Heart right ventricle (tissue), 16 donors: Measurements from ENCODE around the gene DBR1. TPM values are rescaled to one million over a fixed set of nuclear protein-coding genes. Genes with fewer than 3 reads are reported as not detected.

Experiments
- ATAC-seq, 8 donors: fragments of 200-7000 bp; cut with Tn5 transposase; one replicate each; pipeline ENCODE4 v1.9.1; 2020; ENCODE audit warnings: mild to moderate bottlenecking in 8 of 8, moderate library complexity in 8 of 8, moderate number of reproducible peaks in 1 of 8
- DNase-seq, 2 donors: peaks; one replicate each; pipeline ENCODE4 v3.0.0-alpha.2; 2020
- H3K27ac ChIP-seq, 10 donors: fragments of 200-600 bp; sonication (generic) in 2 of 10; one replicate each; pipeline versions ENCODE4 v1.5.0 to v1.8.0; 2020 to 2022; ENCODE audit warnings: mild to moderate bottlenecking in 3 of 10
- H3K27me3 ChIP-seq, 7 donors: fragments of 200-600 bp; one replicate each; pipeline ENCODE4 v1.8.0; 2021 to 2022; ENCODE audit warnings: mild to moderate bottlenecking in 2 of 7
- H3K36me3 ChIP-seq, 9 donors: fragments of 200-600 bp; sonication (generic) in 1 of 9; one replicate each; pipeline versions ENCODE4 v1.5.0 to v1.8.0; 2020 to 2022; ENCODE audit warnings: mild to moderate bottlenecking in 2 of 9
- H3K4me1 ChIP-seq, 9 donors: fragments of 200-600 bp; sonication (generic) in 1 of 9; one replicate each; pipeline versions ENCODE4 v1.5.0 to v1.8.0; 2020 to 2022; ENCODE audit warnings: mild to moderate bottlenecking in 4 of 9
- H3K4me3 ChIP-seq, 10 donors: fragments of 200-600 bp; sonication (generic) in 2 of 10; one replicate each; pipeline versions ENCODE4 v1.5.0 to v1.8.0; 2020 to 2022; ENCODE audit warnings: mild to moderate bottlenecking in 7 of 10, moderate library complexity in 2 of 10
- H3K9me3 ChIP-seq, 11 donors: fragments of 200-600 bp in 10 of 11; sonication (generic) in 2 of 11; one replicate each; pipeline versions ENCODE4 v1.5.0 to v1.8.0; 2013 to 2022; ENCODE audit warnings: mild to moderate bottlenecking in 2 of 11, control low read depth in 1 of 11, moderate library complexity in 1 of 11
- WGBS, 2 donors: extraction: QIAGEN DNeasy Blood & Tissue Kit; methylation state at CpG; one replicate each; pipeline ENCODE4 v1.1.7; 2013; ENCODE audit warnings: inconsistent platforms in 1 of 2; 5-methylcytosine and 5-hydroxymethylcytosine counted together
- intact Hi-C, 10 donors: fragments of 100-400 bp; cut with DNase I; formaldehyde crosslinking; loops; one replicate each; pipeline versions ENCODE4 v1.11.1 to v1.14.2; 2022
- polyA plus RNA-seq, 2 donors: library from polyadenylated mRNA; stranded (reverse); fragments of 200-250 nt; gene quantifications; one replicate each; pipeline ENCODE4 v1.2.3, GENCODE V29; 2013
- total RNA-seq, 10 donors: library from RNA; stranded (reverse); fragmentation: NEBNext Ultra II Directional in 3 of 10; extraction: Animal tissue kit (Norgen Biotek cat#: 25700) in 3 of 10; gene quantifications; one replicate each; pipeline versions ENCODE4 v1.2.1 to v1.2.4, GENCODE V29; 2021 to 2023
- TF ChIP-seq, protein P1 (sequence below), 9 donors: fragments of 200-600 bp; sonication (generic) in 2 of 9; IDR thresholded peaks; one replicate each; pipeline versions ENCODE4 v1.5.0 to v1.8.0; 2021 to 2022; ENCODE audit warnings: antibody characterized with exemption in 9 of 9, mild to moderate bottlenecking in 5 of 9, moderate library complexity in 1 of 9
- donor health status: Arrhythmogenic right ventricular cardiomyopathy.
- donor health status: ischemic (EF 13 %, LVEDD 7.1; RV severe dilation, severe dysfunction).
- donor health status: healthy with polysubstance abuse.
- donor health status: DM: no; HTN: yes; CAD: no.
- donor health status: DM: no; HTN: no; CAD: no.
- donor health status: ischemic (EF 25% LVEDD 6.9; RV normal size, moderate dysfunction).
- donor health status: ischemic (EF 25% LVEDD 5.7; RV mildly dilated, moderate dysfunction).
- donor health status: healthy.
- donor health status: DM: yes; HTN: yes; CAD: no.
- donor health status: Ischemic cardiomyopathy.
- donor health status: ischemic (EF 35%, LVEDD 5.7; RV mildly dilated, moderate dysfunction).
- donor health status: nonischemic (EF 11% LVEDD 7.7; RV severe dilation, severe dysfunction).
- donor health status: DM: yes; HTN: yes; CAD: no.
- donor health status: PGD.
- donor health status: ischemic (EF 29% LVEDD 5.4; RV normal size, mild dysfunction).
- donor health status: nonischemic (EF 23%, LVEDD 6.1; RV moderate dilation, normal function).

Gene DBR1
- total and polyA plus RNA-seq, 12 donors, result 3.3 to 10.5 (median 8.8) TPM

DNA sequence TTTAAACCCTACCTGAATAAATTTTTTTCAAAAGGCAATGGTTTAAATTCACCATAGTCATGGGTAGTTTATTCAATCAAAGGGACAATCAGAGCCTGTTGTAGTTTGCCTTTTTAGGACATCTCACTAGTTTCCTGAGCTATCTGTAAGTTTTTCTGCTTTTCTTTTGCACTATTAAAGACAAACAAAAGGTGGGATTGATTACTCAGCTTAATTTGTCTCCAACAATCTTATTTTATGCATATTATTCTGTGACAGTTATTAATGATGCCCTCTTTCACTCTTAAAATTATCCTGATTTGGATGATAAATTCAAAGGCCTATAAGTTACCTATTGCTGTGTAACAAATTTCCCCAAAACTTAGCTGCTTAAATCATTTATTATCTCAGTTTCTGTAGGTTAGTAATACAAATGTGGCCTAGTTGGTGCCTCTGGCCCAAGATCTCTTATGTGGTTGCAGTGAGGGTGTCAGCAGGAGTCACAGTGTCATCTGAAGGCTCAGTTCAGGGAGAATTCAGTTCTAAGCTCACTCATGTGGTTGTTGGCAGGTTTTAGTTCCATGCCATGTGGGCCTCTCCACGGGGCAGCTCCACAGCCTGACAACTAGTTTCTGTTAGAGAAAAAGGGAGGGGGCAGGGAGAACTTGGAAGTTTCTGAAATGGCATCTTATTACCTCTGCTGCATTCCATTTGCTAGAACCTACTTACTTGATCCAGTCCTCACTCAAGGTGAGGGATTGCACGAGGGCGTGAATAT, 28.4 kb upstream of the DBR1 start:
- intact Hi-C loops, result no loop called here
- H3K4me1 ChIP-seq, result peaks cover 0 to 60% (median 25%) of the 10 kb centered on the region in 9 donors

DNA sequence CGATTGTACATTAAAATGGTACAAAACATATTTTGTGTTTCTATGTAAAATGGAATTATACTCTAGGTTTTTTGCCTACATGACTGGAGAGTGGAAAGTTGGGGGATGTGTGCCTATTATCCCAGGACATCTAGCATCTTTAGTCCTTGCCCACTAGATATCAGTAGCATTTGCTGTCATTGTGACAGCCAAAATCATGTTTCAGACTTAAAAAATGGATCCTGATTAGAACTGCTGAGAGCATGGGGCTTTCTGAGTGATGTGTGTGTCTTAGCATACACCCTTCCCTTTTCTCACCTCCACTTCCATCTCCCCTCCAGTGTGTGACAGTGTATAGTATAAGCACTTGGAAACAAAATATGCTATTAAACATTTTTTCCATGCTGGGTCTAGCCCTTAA, 25.7 kb upstream of the DBR1 start:
- ATAC-seq, result no peak
- TF ChIP-seq, protein P1, sequence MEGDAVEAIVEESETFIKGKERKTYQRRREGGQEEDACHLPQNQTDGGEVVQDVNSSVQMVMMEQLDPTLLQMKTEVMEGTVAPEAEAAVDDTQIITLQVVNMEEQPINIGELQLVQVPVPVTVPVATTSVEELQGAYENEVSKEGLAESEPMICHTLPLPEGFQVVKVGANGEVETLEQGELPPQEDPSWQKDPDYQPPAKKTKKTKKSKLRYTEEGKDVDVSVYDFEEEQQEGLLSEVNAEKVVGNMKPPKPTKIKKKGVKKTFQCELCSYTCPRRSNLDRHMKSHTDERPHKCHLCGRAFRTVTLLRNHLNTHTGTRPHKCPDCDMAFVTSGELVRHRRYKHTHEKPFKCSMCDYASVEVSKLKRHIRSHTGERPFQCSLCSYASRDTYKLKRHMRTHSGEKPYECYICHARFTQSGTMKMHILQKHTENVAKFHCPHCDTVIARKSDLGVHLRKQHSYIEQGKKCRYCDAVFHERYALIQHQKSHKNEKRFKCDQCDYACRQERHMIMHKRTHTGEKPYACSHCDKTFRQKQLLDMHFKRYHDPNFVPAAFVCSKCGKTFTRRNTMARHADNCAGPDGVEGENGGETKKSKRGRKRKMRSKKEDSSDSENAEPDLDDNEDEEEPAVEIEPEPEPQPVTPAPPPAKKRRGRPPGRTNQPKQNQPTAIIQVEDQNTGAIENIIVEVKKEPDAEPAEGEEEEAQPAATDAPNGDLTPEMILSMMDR (IDR thresholded peaks at IDR 0.05), result no peak

More for the DNA sequence above, 28.4 kb upstream of the DBR1 start:
- no peaks in the 10 kb centered on the region for H3K9me3 ChIP-seq
- TF ChIP-seq, protein P1 (IDR thresholded peaks at IDR 0.05), result no peak
- peaks cover 0 to 12% (median 0%) of the 10 kb centered on the region in 9 donors for H3K36me3 ChIP-seq
- no peak overlapping the region for H3K27ac ChIP-seq
- no peak overlapping the region for H3K4me3 ChIP-seq
- 76 to 80% methylated on average over 3 of the region's 3 CpGs for WGBS, 2 donors
- no peak for ATAC-seq
- H3K27me3 ChIP-seq, result no peaks in the 10 kb centered on the region
- DNase-seq, result no peak

DNA sequence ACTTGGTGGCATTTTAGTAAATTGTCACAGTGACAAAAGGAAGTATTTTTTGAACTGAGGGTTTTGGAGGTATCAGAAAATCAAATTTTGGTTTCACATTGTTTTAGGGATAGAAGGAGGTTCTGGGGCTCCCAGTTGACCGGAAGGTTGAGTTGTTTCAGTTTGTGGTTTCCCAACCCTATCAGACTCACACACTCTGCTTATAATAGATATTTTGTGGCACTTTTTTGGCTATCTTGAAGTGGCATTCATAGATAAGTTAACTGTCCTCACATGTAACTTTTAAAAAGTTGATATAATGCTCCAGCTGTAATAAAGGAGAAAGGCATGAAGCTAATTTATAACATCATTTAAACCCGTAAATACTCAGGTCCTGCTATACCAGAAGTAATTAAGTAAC, 25.1 kb upstream of the DBR1 start:
- Histone ChIP-seq H3K36me3 (peaks cover 0 to 11% (median 0%) of the 10 kb centered on the region in 9 donors), H3K4me3 (no peak overlapping the region), H3K4me1 (peaks cover 0 to 49% (median 25%) of the 10 kb centered on the region in 9 donors), H3K27me3 (no peaks in the 10 kb centered on the region), H3K9me3 (no peaks in the 10 kb centered on the region), H3K27ac (no peak overlapping the region)
- ATAC-seq (no peak), DNase-seq (no peak)
- 70% methylated on average over 2 of the region's 2 CpGs for WGBS, 2 donors
- intact Hi-C loops, result no loop called here
- TF ChIP-seq, protein P1 (IDR thresholded peaks at IDR 0.05), result no peak

More for the DNA sequence above, 25.7 kb upstream of the DBR1 start:
- no peaks in the 10 kb centered on the region for H3K27me3 ChIP-seq
- DNase-seq, result no peak
- peaks cover 0 to 11% (median 0%) of the 10 kb centered on the region in 9 donors for H3K36me3 ChIP-seq
- intact Hi-C loops, result no loop called here
- peaks cover 0 to 53% (median 25%) of the 10 kb centered on the region in 9 donors for H3K4me1 ChIP-seq
- H3K4me3 ChIP-seq, result no peak overlapping the region
- no peak overlapping the region for H3K27ac ChIP-seq
- WGBS, 2 donors, result 89 to 94% methylated on average over 1 of the region's 1 CpG
- H3K9me3 ChIP-seq, result no peaks in the 10 kb centered on the region

DNA sequence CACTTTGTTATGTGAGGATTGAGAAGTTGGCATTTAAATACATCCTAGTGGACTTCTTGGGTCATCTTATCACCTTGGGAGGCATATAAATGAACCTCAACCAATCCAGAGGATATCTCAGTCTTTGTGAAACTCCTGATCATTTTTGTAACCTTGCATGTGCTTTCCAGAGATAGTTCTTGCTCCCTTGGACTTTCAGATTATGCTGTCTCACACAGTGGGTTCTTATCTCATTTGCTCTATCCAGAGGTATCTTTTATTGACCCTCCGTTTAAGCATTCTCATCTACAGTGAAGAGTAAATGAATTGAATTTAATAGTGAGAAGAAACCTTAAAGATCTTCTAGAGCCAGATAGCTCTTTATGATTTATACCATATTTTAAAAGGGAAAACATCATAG, 22.8 kb upstream of the DBR1 start:
- 65 to 73% methylated on average over 1 of the region's 1 CpG for WGBS, 2 donors
- ATAC-seq, result no peak

More for the DNA sequence above, 22.8 kb upstream of the DBR1 start:
- Histone ChIP-seq H3K9me3 (no peaks in the 10 kb centered on the region), H3K4me3 (no peak overlapping the region), H3K27ac (no peak overlapping the region), H3K4me1 (peaks cover 0 to 34% (median 11%) of the 10 kb centered on the region in 9 donors), H3K36me3 (peaks cover 0 to 12% (median 0%) of the 10 kb centered on the region in 9 donors), H3K27me3 (no peaks in the 10 kb centered on the region)
- DNase-seq, result no peak
- intact Hi-C loops, result no loop called here
- TF ChIP-seq, protein P1 (IDR thresholded peaks at IDR 0.05), result no peak
